Mucosa of rectum (tissue), 2 donors: ENCODE results near the gene TMEM239.
"Not testable (repeated sequence)": the region's sequence is repeated elsewhere in the genome, so short reads cannot be mapped to it uniquely, and the experiment has no call there.

ENCODE experiments used
- H3K27ac ChIP-seq, 2 donors: one replicate each; pipeline ENCODE4 v1.7.0; 2013; ENCODE audit warnings: inconsistent platforms in 2 of 2, low read depth in 2 of 2, low read length in 2 of 2
- H3K27me3 ChIP-seq, 2 donors: one replicate each; pipeline ENCODE4 v1.7.0; 2013; ENCODE audit warnings: low read length in 2 of 2; ENCODE audit not compliant: control insufficient read depth in 2 of 2, insufficient read depth in 2 of 2
- H3K36me3 ChIP-seq, 2 donors: one replicate each; pipeline ENCODE4 v1.7.0; 2013; ENCODE audit warnings: low read length in 2 of 2; ENCODE audit not compliant: control insufficient read depth in 2 of 2, insufficient read depth in 2 of 2
- H3K4me1 ChIP-seq, 2 donors: one replicate each; pipeline ENCODE4 v1.7.0; 2013; ENCODE audit warnings: low read length in 2 of 2, mild to moderate bottlenecking in 1 of 2; ENCODE audit not compliant: control insufficient read depth in 2 of 2, insufficient read depth in 2 of 2
- H3K4me3 ChIP-seq, 2 donors: one replicate each; pipeline ENCODE4 v1.7.0; 2013; ENCODE audit warnings: low read length in 2 of 2
- H3K9ac ChIP-seq, 2 donors: one replicate each; pipeline ENCODE4 v1.7.0; 2013; ENCODE audit warnings: low read length in 2 of 2, low read depth in 1 of 2, mild to moderate bottlenecking in 1 of 2
- H3K9me3 ChIP-seq, 2 donors: one replicate each; pipeline ENCODE4 v1.7.0; 2013; ENCODE audit warnings: low read length in 2 of 2; ENCODE audit not compliant: control insufficient read depth in 2 of 2
- donor health status: healthy.
- donor health status: Normal muscosa, but diverticular disease.

Gene TMEM239

DNA sequence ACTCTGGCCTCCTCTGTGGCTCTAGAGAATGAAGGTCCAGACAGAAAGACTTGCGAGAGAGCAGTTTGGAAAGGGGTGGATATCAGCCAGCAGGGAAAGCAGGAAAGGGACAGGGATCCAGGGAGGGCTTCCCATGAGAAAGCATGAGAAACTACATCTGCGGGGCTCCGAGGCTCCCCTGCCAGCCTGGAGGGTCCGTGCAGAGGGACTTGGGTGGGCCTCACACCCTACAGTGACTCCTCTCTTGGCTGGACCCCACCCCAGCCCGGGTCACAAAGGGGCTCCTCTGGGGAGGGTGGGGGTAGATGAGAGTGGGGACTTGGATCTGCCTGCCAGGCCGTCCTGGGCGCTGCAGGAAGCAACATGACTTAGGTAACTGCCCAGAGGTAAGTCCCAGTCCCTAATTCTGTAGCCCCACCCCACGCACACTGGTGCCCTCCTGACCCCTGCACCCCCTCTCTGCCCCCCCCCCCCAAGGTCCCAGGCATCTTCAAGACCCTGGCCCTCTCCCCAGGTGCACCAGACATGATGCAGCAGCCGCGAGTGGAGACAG is at the start of gene TMEM239:
Gene TMEM239, plus strand, starts transcription at position 335 of the 553 bp plus-strand sequence. Its CDS starts 191 bp downstream, at position 526.
- peaks cover 14 to 18% of the 10 kb centered on the region in 2 donors for H3K27me3 ChIP-seq
- H3K9ac ChIP-seq: no peak within 1 kb of the TSS
- H3K4me3 ChIP-seq: no peak within 1 kb of the TSS
- H3K9me3 ChIP-seq: peaks cover 0 to 4% of the 10 kb centered on the region in 2 donors
- H3K36me3 ChIP-seq: no peaks in the 10 kb centered on the region
- no peak within 1 kb of the TSS for H3K27ac ChIP-seq
- H3K4me1 ChIP-seq: no peaks in the 10 kb centered on the region

DNA sequence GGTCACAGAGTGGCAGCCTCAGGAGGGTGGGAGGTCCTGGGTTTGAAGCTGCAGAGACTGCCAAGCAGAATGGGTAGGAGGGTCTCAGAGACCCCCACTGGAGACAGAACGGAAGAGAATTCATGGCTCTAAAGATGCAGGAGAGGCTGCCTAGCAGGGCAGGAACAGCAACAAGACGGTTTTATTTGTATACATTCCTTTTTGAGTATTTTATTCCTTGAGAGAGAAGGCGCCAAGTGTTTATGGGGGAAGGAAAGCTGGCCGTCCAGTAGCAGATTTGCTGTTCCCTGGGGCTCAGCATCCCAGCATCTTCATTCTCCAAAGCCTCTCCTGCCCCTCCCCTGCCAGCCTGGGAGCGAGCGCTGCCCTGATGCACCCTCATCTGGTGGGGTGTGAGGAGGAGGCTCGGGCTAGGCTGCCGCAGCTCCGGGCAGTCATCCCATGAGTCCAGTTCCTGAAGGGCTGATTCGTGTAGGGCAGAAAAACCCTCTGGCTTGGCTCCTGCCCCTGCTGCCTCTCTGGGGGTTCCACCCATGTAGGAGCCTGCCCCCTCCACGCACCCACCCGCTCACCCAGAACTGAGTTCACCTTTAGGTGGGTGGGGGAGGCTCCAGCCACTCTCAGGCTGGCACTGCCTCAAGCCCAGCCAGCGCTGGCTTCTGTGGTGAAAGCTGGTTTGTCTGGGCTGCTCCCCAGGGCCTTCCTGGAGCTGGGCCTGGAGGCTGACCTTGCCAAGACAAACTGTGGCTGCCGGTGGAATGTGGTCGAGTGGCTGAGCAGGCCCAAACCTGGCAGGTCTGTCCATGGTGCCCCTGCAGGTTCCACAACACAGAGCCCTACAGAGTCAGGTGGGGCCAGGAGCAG is 48.2 kb upstream of the TMEM239 start:
- Histone ChIP-seq H3K27ac (no peak overlapping the region), H3K9me3 (no peaks in the 10 kb centered on the region), H3K36me3 (no peaks in the 10 kb centered on the region), H3K27me3 (peaks cover 4 to 17% of the 10 kb centered on the region in 2 donors), H3K4me1 (no peaks in the 10 kb centered on the region), H3K9ac (no peak overlapping the region), H3K4me3 (no peak overlapping the region)

DNA sequence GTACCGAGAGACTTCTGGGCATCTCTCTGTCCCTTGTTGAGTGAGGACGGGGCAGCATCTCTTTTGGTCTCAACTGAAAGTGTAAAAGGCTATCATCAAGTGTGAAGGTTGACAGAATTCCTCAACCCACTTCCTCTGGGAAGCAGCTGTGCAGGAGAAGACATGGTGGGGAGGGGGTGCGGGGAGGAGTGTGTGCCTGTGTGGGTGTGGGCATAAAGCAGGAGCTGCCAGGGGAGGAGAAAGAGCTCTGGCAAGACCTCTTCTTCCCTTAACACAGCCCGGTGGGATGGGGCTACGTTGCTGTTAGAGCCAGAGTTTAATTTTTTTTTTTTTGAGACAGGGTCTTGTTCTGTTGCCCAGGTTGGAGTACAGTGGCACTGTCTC is 47.5 kb upstream of the TMEM239 start:
- H3K4me3 ChIP-seq: no peak overlapping the region
- H3K36me3 ChIP-seq: no peaks in the 10 kb centered on the region
- peaks cover 4 to 17% of the 10 kb centered on the region in 2 donors for H3K27me3 ChIP-seq
- H3K9ac ChIP-seq: no peak overlapping the region
- H3K4me1 ChIP-seq: no peaks in the 10 kb centered on the region
- no peak overlapping the region for H3K27ac ChIP-seq
- H3K9me3 ChIP-seq: no peaks in the 10 kb centered on the region

DNA sequence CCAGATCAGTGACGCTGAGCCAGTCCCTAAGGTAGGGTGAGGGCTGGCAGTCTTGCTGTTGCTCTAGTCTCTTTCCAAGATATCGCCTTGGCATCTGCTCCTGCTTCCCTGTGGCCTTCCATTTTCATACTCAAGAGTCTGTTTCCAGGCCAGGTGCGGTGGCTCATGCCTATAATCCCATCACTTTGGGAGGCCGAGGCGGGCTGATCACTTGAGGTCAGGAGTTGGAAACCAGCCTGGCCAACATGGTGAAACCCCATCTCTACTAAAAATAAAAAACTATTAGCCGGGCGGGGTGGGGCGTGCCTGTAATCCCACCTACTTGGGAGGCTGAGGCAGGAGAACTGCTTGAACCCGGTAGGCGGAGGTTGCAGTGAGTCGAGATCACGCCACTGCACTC is 46.1 kb upstream of the TMEM239 start:
- H3K36me3 ChIP-seq, H3K27ac ChIP-seq, H3K4me3 ChIP-seq, H3K4me1 ChIP-seq, H3K9ac ChIP-seq, H3K27me3 ChIP-seq, H3K9me3 ChIP-seq: not testable (repeated sequence)

DNA sequence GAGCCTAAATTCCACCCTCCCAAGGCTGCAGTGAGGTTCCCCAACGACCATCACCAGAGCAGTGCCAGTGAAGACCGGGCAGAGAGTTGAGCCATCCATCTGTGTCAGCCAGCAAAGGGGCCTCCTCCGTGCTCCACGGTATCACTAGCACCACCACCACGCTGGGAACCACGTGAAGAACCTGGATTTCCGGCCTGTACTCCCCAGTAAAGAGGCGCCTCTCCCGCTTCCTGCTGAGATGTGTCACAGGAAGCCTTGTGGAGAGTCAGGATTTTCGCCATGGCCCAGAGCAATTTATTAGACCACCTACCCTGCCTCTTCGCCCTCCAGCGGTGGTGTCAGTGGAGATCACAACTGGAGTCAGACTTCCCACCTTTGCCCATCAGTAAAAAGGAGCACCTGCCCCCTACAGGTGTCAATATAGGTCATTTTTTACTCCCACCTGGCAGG is 44.5 kb upstream of the TMEM239 start:
- Histone ChIP-seq H3K27me3 (peaks cover 1 to 9% of the 10 kb centered on the region in 2 donors), H3K36me3 (no peaks in the 10 kb centered on the region), H3K4me1 (no peaks in the 10 kb centered on the region), H3K27ac (no peak overlapping the region), H3K9me3 (no peaks in the 10 kb centered on the region), H3K4me3 (no peak overlapping the region), H3K9ac (no peak overlapping the region)

DNA sequence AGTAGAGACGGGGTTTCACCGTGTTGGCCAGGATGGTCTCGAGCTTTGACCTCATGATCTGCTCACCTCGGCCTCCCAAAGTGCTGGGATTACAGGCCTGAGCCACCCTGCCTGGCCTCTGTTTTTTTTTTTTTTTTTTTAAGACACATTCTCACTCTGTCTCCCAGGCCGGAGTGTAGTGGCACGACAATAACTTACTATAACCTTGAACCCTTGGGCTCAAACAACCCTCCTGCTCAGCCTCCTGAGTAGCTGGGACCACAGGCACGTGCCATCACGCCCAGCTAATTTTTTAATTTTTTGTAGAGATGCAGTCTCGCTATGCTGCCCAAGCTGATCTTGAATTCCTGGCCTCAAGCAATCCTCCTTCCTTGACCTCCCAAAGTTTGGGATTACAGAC is 42.4 kb upstream of the TMEM239 start:
- Histone ChIP-seq H3K27ac (no peak overlapping the region), H3K27me3 (peaks cover 1 to 6% of the 10 kb centered on the region in 2 donors), H3K36me3 (no peaks in the 10 kb centered on the region), H3K9ac (no peak overlapping the region), H3K4me3 (no peak overlapping the region), H3K4me1 (no peaks in the 10 kb centered on the region), H3K9me3 (no peaks in the 10 kb centered on the region)

DNA sequence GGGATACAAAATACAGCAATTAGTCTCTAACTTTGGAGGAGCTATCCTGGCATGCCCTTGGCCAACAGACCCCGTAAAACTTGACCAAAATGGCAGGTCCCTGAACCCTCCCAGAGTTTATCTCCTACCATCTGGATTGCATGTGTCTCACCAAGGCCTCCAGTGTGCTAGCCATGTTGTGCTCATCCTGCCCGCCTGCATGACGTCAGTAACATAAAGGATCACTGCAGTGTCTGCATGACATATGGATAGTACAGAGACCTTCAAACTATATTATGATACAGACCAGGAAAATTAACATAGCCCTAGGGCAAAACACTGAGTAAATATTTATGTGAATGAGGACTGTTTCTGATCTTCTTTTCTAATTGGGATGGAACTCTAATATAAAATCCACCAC is 41.0 kb upstream of the TMEM239 start:
- Histone ChIP-seq H3K4me1 (no peaks in the 10 kb centered on the region), H3K36me3 (no peaks in the 10 kb centered on the region), H3K27me3 (no peaks in the 10 kb centered on the region), H3K4me3 (no peak overlapping the region), H3K9me3 (no peaks in the 10 kb centered on the region), H3K27ac (no peak overlapping the region), H3K9ac (no peak overlapping the region)

DNA sequence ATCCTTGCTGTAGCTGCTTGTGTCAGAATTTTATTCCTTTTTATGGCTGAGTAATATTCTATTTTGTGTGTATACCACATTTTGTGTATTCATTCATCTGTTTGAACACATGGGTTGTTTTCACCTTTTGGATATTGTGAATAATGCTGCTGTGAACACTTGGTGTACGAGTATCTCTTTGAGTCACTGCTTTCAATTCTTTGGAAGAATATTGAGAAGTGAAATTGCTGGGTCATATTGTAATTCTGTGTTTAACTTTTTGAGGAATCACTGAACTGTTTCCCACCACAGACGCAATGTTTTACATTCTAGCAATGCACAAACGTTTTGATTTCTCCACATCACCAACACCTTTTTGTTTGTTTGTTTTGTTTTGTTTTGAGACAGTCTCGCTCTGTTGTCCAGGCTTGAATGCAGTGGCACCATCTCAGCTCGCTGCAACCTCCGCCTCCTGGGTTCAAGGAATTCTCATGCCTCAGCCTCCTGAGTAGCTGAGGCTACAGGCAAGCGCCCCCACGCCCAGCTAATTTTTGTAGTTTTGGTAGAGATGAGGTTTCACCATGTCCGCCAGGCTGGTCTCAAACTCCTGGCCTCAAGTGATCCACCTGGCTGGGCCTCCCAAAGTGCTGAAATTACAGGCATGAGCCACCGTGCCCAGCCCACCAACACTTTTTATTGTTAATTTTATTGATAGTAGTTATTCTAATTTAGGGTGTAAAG is 37.4 kb upstream of the TMEM239 start:
- no peaks in the 10 kb centered on the region for H3K9me3 ChIP-seq
- no peaks in the 10 kb centered on the region for H3K4me1 ChIP-seq
- H3K4me3 ChIP-seq: no peak overlapping the region
- no peaks in the 10 kb centered on the region for H3K36me3 ChIP-seq
- H3K9ac ChIP-seq: no peak overlapping the region
- no peak overlapping the region for H3K27ac ChIP-seq
- H3K27me3 ChIP-seq: peaks cover 0 to 4% of the 10 kb centered on the region in 2 donors

DNA sequence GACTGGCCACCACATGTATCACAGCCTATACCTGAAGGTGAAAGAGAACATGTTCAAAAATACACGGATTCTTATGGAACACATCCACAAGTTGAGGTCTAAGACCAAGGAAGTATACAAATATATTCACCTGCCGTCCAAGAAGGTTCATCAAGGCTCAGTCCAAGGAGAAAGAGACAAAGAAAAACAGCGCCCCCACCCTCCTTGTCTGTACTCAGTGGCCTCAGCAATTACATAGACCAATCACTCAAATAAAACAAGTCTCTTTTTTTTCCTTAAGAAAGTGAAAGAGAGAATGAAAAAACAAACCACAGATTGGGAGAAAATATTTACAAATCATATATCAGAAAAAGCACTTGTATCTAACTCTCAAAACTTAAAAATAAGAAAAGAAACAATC is 35.2 kb upstream of the TMEM239 start:
- Histone ChIP-seq H3K4me3 (no peak overlapping the region), H3K4me1 (no peaks in the 10 kb centered on the region), H3K27me3 (peaks cover 0 to 4% of the 10 kb centered on the region in 2 donors), H3K9ac (no peak overlapping the region), H3K9me3 (no peaks in the 10 kb centered on the region), H3K27ac (no peak overlapping the region), H3K36me3 (no peaks in the 10 kb centered on the region)

DNA sequence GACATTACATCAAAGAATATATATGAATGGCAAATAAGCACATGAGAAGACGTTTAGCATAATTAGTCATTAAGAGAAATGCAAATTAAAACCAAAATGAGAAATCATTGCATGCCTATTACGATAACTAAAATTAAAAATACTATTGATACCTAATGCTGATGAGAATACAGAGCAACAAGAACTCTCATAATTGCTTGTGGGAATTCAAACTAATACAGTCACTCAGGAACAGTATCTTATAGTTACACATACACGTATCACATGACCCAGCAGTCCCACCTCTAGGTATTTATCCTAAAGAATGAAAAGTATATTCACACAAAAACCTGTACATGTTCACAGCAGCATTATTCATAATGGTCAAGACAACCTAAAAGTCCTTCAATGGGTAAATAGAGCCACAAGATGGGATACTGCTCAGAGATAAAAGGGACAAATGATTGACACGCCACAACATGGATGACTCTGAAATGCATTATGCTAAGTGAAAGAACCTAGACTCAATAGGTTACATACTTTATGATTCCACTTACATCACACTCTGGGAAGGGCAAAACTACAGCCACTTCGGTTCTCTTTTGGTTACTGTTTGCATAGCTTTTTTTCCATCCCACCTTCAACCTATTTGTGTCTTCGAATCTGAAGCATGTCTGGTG is 32.1 kb upstream of the TMEM239 start:
- H3K27me3 ChIP-seq: peaks cover 0 to 4% of the 10 kb centered on the region in 2 donors
- H3K4me1 ChIP-seq: no peaks in the 10 kb centered on the region
- H3K4me3 ChIP-seq: no peak overlapping the region
- H3K27ac ChIP-seq: no peak overlapping the region
- no peaks in the 10 kb centered on the region for H3K36me3 ChIP-seq
- no peaks in the 10 kb centered on the region for H3K9me3 ChIP-seq
- H3K9ac ChIP-seq: no peak overlapping the region
